ENCODE measurements around the gene KLRC1. TPM values are rescaled to one million over a fixed set of nuclear protein-coding genes. Genes with fewer than 3 reads are reported as not detected.

KLRC1 gene
- total and polyA plus RNA-seq, 10 of the 15 experiments (the other 5 are each of a cell fraction or from before 2014, with no cell fraction given), result 0.04 to 0.60 (median 0.23) TPM; not detected in 1

DNA sequence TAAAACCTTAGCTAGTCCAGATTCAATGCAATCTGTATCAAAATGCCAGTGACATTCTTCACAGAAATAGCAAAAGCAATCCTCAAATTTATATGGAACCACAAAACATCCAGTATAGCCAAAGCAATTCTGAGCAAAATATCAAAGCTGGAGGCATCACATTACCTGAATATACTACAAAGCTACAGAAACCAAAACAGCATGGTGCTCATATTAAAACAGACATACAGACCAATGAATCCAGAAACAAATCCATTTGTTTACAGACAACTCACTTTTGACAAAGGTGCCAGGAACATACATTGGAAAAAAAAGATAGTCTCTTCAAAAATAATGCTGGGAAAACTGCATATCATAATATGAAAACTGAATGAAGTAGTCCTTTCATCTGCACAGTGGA, 48.4 kb downstream of the KLRC1 start:
- no TSS peak for BruUV-seq (replicated peaks)
- ChIA-PET RAD21 (ENCODE audit: unreplicated experiment) (interaction anchor here (1.0 kb wide), 1 partner anchor 72 kb away, joined by 7 read pairs; no protein-coding TSS in a partner anchor), SMC1A (ENCODE audit: uncharacterized antibody, unreplicated experiment) (no interaction called here)
- TF ChIP-seq TAF1 (IDR thresholded peaks at IDR 0.05; ENCODE audit: borderline replicate concordance, low read depth, low read length) (no peak), MEF2A (IDR thresholded peaks at IDR 0.05; ENCODE audit: insufficient read depth, low read depth, low read length) (no peak), CHD2 (IDR thresholded peaks at IDR 0.05; ENCODE audit: borderline replicate concordance, low read depth, low read length) (no peak), ZNF622 (IDR thresholded peaks at IDR 0.05) (no peak), MYB (IDR thresholded peaks at IDR 0.05; ENCODE audit: borderline replicate concordance, low read depth, low read length) (no peak), CHD4 (IDR thresholded peaks at IDR 0.05) (no peak), EZH2 (IDR thresholded peaks at IDR 0.05; ENCODE audit: borderline replicate concordance, control insufficient read depth, low read depth, low read length) (no peak), RELA (IDR thresholded peaks at IDR 0.05; ENCODE audit: borderline replicate concordance, partially characterized antibody) (no peak), HDAC2 (IDR thresholded peaks at IDR 0.05) (no peak), HCFC1 (IDR thresholded peaks at IDR 0.05; ENCODE audit: low read length) (no peak)
- TF ChIP-seq, protein P1, sequence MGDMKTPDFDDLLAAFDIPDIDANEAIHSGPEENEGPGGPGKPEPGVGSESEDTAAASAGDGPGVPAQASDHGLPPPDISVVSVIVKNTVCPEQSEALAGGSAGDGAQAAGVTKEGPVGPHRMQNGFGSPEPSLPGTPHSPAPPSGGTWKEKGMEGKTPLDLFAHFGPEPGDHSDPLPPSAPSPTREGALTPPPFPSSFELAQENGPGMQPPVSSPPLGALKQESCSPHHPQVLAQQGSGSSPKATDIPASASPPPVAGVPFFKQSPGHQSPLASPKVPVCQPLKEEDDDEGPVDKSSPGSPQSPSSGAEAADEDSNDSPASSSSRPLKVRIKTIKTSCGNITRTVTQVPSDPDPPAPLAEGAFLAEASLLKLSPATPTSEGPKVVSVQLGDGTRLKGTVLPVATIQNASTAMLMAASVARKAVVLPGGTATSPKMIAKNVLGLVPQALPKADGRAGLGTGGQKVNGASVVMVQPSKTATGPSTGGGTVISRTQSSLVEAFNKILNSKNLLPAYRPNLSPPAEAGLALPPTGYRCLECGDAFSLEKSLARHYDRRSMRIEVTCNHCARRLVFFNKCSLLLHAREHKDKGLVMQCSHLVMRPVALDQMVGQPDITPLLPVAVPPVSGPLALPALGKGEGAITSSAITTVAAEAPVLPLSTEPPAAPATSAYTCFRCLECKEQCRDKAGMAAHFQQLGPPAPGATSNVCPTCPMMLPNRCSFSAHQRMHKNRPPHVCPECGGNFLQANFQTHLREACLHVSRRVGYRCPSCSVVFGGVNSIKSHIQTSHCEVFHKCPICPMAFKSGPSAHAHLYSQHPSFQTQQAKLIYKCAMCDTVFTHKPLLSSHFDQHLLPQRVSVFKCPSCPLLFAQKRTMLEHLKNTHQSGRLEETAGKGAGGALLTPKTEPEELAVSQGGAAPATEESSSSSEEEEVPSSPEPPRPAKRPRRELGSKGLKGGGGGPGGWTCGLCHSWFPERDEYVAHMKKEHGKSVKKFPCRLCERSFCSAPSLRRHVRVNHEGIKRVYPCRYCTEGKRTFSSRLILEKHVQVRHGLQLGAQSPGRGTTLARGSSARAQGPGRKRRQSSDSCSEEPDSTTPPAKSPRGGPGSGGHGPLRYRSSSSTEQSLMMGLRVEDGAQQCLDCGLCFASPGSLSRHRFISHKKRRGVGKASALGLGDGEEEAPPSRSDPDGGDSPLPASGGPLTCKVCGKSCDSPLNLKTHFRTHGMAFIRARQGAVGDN (IDR thresholded peaks at IDR 0.05), result no peak
- TF ChIP-seq, protein P2, sequence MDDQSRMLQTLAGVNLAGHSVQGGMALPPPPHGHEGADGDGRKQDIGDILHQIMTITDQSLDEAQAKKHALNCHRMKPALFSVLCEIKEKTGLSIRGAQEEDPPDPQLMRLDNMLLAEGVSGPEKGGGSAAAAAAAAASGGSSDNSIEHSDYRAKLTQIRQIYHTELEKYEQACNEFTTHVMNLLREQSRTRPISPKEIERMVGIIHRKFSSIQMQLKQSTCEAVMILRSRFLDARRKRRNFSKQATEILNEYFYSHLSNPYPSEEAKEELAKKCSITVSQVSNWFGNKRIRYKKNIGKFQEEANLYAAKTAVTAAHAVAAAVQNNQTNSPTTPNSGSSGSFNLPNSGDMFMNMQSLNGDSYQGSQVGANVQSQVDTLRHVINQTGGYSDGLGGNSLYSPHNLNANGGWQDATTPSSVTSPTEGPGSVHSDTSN (IDR thresholded peaks at IDR 0.05; ENCODE audit: insufficient replicate concordance, low read depth, low read length), result no peak
- TF ChIP-seq, protein P3, sequence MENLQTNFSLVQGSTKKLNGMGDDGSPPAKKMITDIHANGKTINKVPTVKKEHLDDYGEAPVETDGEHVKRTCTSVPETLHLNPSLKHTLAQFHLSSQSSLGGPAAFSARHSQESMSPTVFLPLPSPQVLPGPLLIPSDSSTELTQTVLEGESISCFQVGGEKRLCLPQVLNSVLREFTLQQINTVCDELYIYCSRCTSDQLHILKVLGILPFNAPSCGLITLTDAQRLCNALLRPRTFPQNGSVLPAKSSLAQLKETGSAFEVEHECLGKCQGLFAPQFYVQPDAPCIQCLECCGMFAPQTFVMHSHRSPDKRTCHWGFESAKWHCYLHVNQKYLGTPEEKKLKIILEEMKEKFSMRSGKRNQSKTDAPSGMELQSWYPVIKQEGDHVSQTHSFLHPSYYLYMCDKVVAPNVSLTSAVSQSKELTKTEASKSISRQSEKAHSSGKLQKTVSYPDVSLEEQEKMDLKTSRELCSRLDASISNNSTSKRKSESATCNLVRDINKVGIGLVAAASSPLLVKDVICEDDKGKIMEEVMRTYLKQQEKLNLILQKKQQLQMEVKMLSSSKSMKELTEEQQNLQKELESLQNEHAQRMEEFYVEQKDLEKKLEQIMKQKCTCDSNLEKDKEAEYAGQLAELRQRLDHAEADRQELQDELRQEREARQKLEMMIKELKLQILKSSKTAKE (IDR thresholded peaks at IDR 0.05; ENCODE audit: low read depth, poor library complexity, severe bottlenecking), result no peak
- TF ChIP-seq, protein P4, sequence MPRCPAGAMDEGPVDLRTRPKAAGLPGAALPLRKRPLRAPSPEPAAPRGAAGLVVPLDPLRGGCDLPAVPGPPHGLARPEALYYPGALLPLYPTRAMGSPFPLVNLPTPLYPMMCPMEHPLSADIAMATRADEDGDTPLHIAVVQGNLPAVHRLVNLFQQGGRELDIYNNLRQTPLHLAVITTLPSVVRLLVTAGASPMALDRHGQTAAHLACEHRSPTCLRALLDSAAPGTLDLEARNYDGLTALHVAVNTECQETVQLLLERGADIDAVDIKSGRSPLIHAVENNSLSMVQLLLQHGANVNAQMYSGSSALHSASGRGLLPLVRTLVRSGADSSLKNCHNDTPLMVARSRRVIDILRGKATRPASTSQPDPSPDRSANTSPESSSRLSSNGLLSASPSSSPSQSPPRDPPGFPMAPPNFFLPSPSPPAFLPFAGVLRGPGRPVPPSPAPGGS (IDR thresholded peaks at IDR 0.05; ENCODE audit: borderline replicate concordance, insufficient read depth, low read depth, low read length, poor library complexity, severe bottlenecking), result no peak
- TF ChIP-seq, protein P5, sequence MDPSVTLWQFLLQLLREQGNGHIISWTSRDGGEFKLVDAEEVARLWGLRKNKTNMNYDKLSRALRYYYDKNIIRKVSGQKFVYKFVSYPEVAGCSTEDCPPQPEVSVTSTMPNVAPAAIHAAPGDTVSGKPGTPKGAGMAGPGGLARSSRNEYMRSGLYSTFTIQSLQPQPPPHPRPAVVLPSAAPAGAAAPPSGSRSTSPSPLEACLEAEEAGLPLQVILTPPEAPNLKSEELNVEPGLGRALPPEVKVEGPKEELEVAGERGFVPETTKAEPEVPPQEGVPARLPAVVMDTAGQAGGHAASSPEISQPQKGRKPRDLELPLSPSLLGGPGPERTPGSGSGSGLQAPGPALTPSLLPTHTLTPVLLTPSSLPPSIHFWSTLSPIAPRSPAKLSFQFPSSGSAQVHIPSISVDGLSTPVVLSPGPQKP (IDR thresholded peaks at IDR 0.05; ENCODE audit: low read depth, low read length), result no peak

More for the DNA sequence above, 48.4 kb downstream of the KLRC1 start:
- Histone ChIP-seq H3K79me2 (ENCODE audit: control insufficient read depth, insufficient read depth, low read length) (no peaks in the 10 kb centered on the region), H3K4me3 (no peak overlapping the region), H4K20me1 (ENCODE audit: control insufficient read depth, insufficient read depth) (no peaks in the 10 kb centered on the region), H2AFZ (ENCODE audit: control insufficient read depth, low read depth, low read length) (no peak overlapping the region), H3K4me1 (ENCODE audit: control insufficient read depth, insufficient read depth, low read length) (no peaks in the 10 kb centered on the region), H3K27me3 (replicated peaks in 1 of 2; ENCODE audit: control insufficient read depth in 2 of 2, insufficient read depth in 2 of 2, low read length in 1 of 2) (no peaks in the 10 kb centered on the region), H3K9me3 (replicated peaks; ENCODE audit: control insufficient read depth, insufficient read depth, low read length) (no peaks in the 10 kb centered on the region; the same call in 2 of the 3 replicates), H3K9ac (ENCODE audit: control insufficient read depth, insufficient read depth, low read length) (no peak overlapping the region), H3K36me3 (ENCODE audit: control insufficient read depth in 2 of 2, insufficient read depth in 2 of 2, low read length in 1 of 2) (no peaks in the 10 kb centered on the region), H3K4me2 (ENCODE audit: control insufficient read depth, insufficient read depth) (no peak overlapping the region), H3K27ac (ENCODE audit: control insufficient read depth, insufficient read depth) (no peak overlapping the region)
- CTCF ChIA-PET, result no interaction called here
- in situ Hi-C loops (cut with MboI) (no loop called here), intact Hi-C loops (cut with micrococcal nuclease; ENCODE audit: unreplicated experiment) (no loop called here)
- DNase-seq (ENCODE audit: low read depth, low spot score) (no peak), FAIRE-seq (no peak), ATAC-seq (no peak)
- POLR2A ChIA-PET, result no interaction called here
